ENCODE measurements around the gene COPA.

Gene COPA

GRCh38 chr1:160284220-160284781 is 58.7 kb downstream of the COPA start:
- in situ Hi-C loops (cut with HindIII; ENCODE audit: low sequenced_read_pairs): no loop called here

DNA sequence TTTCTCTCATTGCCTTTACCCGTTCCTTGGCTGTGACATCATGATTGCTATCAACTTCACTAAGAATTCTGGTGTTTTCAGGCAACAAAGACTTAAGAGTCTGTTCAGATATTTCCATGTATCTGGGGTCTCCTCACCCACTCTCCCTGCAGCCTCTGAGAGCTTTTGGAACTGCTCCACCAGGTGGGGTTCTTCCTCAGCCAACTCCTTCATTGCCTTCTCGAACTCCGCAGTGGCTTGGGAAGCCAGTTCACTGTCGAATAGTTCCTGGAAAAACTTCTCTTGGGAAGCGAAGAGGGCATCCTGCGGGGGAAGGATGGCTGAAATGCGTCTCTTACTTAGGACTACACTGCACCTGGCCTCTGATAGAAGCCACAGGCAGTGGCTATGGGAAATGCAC is 60.2 kb downstream of the COPA start:
- in situ Hi-C loops (cut with HindIII; ENCODE audit: low sequenced_read_pairs): no loop called here

GRCh38 chr1:160277987-160278386 is 65.1 kb downstream of the COPA start:
- in situ Hi-C loops (cut with HindIII; ENCODE audit: low sequenced_read_pairs): no loop called here

DNA sequence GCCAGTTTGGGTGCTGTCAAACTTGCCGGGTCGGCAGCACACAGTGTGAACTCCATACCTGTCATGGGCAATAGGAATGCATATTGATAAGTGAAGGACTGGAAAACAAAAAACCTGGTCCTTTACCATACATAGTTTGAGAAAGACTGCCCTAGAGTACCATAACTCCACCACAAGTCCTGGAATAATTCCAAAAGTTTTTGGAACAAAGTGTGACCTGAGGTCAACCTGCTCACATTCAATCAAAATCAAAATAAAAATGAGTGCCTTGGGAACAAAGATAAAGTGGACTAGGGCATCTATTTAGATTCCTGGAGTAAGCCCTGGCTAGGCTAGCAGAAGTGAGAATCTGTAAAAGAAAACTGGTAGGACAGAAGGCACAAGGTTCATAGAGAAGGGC is 65.7 kb downstream of the COPA start:
- in situ Hi-C loops (cut with HindIII; ENCODE audit: low sequenced_read_pairs): no loop called here

- in situ Hi-C loops (cut with HindIII; ENCODE audit: low sequenced_read_pairs): no loop called here
These were observed 72.0 kb downstream of the COPA start for GRCh38 chr1:160271025-160271424.

- in situ Hi-C loops (cut with HindIII; ENCODE audit: low sequenced_read_pairs): no loop called here
These were observed 75.6 kb downstream of the COPA start for GRCh38 chr1:160267284-160267991.

- in situ Hi-C loops (cut with HindIII; ENCODE audit: low sequenced_read_pairs): no loop called here
These were observed 78.2 kb downstream of the COPA start for GRCh38 chr1:160264795-160265307.

DNA sequence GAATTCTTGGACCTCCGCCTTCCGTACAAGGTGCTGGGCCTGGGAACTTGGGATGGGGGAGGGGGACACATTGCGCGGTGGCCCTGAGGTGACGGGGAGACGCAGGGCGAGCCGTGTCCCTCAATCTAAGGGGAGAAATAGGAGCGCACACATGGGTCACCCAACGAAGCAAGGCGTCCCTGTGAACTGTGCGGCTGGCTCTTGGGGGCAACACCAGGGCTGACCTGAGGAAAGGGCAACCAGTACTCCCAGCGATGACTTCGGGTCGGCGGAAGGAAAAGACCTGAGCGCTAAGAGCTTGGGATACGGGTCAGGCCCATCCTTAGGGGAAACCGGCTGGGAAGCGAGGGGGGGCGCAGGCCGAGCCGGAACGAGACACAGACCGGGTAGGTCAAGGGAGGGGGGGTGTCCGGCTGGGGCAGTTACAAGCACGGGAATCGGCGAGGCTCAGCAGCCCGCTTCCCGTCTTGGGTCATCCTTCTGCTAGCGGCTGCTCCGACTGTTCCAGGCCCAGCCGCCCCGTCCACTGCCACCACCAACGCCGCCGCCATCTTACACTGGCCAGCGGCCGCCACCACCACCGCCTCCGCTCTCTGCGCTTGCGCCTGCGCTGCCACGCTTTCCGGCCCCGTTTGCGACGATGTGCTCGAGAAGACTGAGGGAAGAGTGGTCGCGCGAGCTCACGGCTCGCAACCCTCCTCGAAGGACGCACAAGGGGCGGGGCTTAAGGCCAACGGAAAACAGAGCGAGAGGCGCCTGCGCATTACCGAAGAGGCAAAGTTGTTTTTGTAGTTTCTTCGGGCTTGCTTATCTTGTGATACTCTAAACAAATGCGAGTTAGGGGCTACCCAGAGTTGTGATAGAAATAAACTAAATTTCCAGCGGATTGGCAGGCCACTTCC is 80.9 kb downstream of the COPA start, which contains the start of gene DCAF8:
TSS of gene DCAF8 (minus strand) at position 657 of the 902 bp plus-strand sequence. CDS start 18,541 bp downstream, outside the sequence.
- in situ Hi-C loops (cut with HindIII; ENCODE audit: low sequenced_read_pairs): no loop called here

DNA sequence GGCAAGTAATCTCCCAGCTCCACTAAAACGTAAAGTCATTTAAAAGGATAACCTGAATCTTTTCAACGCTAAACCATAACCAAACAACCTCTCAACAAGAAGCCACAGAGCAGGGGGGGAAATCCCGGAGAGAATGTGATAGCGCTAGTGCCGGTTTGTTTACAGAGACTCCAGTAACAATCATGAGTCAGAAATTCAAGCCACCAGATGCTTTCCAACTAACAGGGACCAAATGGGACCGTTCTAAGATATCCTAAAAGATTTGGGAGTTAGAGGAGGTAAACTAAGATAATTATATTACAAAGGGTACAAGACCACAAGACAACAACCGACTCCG is 81.5 kb downstream of the COPA start:
- in situ Hi-C loops (cut with HindIII; ENCODE audit: low sequenced_read_pairs): no loop called here

DNA sequence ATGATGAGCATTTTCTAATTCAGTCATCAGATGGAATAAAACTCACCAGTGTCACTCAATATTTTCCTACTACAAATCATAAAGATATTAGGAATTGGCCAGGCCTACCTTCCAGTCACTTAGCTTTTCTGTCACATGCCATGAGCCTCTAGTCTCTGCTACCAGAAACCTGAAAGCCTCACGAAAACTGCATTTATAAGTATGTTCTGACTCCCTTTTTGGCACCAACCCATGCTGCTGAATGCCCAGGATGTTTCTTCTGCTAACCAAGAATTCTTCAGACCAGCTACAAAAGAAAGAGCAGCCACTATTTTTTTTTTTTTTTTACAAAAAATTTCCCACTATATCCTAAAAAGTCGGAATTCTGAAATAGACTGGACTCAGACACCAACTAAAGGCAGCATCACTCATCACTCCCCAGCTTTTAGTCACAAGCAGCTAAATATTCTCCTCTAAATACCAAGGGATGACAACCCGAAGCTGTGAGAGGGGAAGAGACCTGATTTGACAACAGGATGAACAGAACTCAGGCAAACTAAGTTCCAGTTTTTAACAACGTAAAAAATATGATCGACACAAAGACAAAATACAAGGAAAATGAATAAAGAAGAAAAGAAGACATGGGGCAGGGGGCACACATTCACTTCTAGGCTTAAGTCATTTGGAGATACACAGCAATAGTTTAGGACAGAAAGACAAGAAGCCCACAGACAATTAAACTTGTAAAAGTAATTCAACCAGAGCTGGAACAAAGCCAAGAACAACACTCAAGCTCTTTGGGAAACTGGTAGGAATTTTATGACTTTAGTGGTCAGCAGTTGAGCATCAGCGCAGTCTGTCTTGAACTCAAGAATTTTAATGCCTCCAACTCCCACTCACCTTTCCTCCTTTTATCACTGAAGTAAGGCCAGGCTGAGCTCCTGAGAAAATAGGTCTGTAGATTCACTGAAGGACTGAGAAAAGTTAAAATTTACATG is 82.4 kb downstream of the COPA start:
- in situ Hi-C loops (cut with HindIII; ENCODE audit: low sequenced_read_pairs): no loop called here

- in situ Hi-C loops (cut with HindIII; ENCODE audit: low sequenced_read_pairs): loop anchor here (5.0 to 10.0 kb wide), 2 partner anchors 41 to 153 kb away; no protein-coding TSS in a partner anchor
These were observed 84.8 kb downstream of the COPA start for GRCh38 chr1:160258177-160258798.

- in situ Hi-C loops (cut with HindIII; ENCODE audit: low sequenced_read_pairs): loop anchor here (5.0 to 10.0 kb wide), 2 partner anchors 40 to 153 kb away; no protein-coding TSS in a partner anchor
These were observed 85.5 kb downstream of the COPA start for GRCh38 chr1:160257411-160258015.

- in situ Hi-C loops (cut with HindIII; ENCODE audit: low sequenced_read_pairs): loop anchor here (5.0 to 10.0 kb wide), 2 partner anchors 39 to 152 kb away; no protein-coding TSS in a partner anchor
These were observed 86.5 kb downstream of the COPA start for GRCh38 chr1:160256396-160257046.

GRCh38 chr1:160255781-160256300 is 87.2 kb downstream of the COPA start:
- in situ Hi-C loops (cut with HindIII; ENCODE audit: low sequenced_read_pairs): loop anchor here (5.0 to 10.0 kb wide), 2 partner anchors 39 to 151 kb away; no protein-coding TSS in a partner anchor

- in situ Hi-C loops (cut with HindIII; ENCODE audit: low sequenced_read_pairs): loop anchor here (10.0 kb wide), 1 partner anchor 147 kb away; no protein-coding TSS in a partner anchor
These were observed 91.1 kb downstream of the COPA start for GRCh38 chr1:160251687-160252526.

DNA sequence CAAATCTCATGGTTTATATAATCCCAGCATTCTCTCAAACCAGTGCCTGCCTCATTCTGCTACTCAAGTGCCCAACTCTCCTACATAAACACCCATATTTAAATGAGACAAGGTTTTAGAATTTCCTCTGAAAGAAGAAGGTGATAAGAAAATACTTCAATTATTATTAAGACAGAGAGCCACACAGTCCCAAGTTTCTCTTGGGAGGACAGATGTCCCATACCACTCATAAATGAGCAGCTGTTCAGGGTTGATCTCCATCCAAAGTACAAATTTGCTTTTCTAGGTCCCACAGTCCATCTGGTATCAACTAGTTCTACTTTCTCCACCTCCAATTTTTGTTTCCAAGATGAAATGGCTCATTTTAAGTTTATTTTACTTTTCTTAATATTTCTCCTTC is 92.0 kb downstream of the COPA start:
- in situ Hi-C loops (cut with HindIII; ENCODE audit: low sequenced_read_pairs): loop anchor here (10.0 kb wide), 1 partner anchor 146 kb away; no protein-coding TSS in a partner anchor

DNA sequence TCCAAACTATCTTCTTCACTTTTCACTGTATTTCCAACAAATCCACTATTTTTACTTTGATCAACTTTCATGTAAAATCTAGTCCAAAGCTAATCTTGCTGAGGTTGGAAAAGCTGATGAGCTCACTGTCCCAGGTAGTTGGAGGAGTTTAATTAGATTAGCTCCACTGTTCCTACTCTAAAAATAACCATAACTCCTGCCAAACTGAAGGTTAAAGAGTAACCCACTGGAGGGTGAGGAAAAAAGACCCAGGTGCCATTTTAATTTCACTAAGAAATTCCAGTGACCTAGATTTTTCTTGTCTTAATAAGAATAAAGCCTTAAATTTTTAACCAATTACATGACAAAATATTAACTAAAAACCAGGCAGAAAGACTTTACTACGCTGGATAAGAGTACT is 96.0 kb downstream of the COPA start:
- in situ Hi-C loops (cut with HindIII; ENCODE audit: low sequenced_read_pairs): no loop called here

Measured in endothelial cell of hepatic sinusoid (primary cell).